ENCODE data around the gene TMEM26. TPM values are rescaled to one million over a fixed set of nuclear protein-coding genes. Genes with fewer than 3 reads are reported as not detected.

Gene TMEM26
- total and polyA plus RNA-seq, 12 donors = 0.06 to 0.88 (median 0.32) TPM

DNA sequence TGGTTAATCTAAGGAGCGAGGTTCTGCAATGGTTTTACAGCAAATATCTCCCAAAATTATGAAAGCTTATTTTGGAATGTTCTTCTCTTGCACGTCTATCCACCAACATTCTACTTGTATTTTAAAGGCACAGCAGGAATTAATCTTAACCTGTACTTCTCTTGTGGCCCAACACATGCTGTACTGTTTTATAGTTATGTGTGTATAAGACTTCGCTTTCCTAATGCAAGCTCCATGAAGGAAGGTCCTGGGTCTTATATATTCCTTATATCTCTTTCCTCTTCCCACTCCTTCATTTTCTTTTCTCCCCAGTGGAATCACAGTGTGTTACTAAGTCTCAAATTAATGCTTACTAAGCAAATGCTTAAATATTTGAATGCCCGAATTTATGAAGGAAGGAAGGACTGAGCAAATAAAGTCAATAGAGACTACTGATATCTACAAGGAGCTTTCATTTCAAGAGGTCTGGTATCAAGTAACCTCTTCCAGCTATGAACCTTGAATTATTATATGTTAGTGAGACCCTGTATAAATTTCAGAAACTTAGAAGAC, 14.0 kb downstream of the TMEM26 start:
- Histone ChIP-seq H3K9me3 (no peaks in the 10 kb centered on the region), H3K36me3 (no peaks in the 10 kb centered on the region), H3K27me3 (no peaks in the 10 kb centered on the region), H3K4me3 (no peak overlapping the region), H3K4me1 (peaks cover 0 to 20% (median 8%) of the 10 kb centered on the region in 9 donors), H3K27ac (peak overlapping the region in 3 of 10 donors; percentile 2 to 53 (median 28))
- TF ChIP-seq, protein P1, sequence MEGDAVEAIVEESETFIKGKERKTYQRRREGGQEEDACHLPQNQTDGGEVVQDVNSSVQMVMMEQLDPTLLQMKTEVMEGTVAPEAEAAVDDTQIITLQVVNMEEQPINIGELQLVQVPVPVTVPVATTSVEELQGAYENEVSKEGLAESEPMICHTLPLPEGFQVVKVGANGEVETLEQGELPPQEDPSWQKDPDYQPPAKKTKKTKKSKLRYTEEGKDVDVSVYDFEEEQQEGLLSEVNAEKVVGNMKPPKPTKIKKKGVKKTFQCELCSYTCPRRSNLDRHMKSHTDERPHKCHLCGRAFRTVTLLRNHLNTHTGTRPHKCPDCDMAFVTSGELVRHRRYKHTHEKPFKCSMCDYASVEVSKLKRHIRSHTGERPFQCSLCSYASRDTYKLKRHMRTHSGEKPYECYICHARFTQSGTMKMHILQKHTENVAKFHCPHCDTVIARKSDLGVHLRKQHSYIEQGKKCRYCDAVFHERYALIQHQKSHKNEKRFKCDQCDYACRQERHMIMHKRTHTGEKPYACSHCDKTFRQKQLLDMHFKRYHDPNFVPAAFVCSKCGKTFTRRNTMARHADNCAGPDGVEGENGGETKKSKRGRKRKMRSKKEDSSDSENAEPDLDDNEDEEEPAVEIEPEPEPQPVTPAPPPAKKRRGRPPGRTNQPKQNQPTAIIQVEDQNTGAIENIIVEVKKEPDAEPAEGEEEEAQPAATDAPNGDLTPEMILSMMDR (IDR thresholded peaks at IDR 0.05) = no peak
- DNase-seq (no peak), ATAC-seq (no peak)
- intact Hi-C loops (cut with DNase I) = loop anchor here in 1 of 10 donors (10.0 kb wide), 1 partner anchor 226 kb away; the partner anchor contains the start of gene CABCOCO1
- WGBS, 2 donors = 65% methylated on average over 4 of the region's 4 CpGs

DNA sequence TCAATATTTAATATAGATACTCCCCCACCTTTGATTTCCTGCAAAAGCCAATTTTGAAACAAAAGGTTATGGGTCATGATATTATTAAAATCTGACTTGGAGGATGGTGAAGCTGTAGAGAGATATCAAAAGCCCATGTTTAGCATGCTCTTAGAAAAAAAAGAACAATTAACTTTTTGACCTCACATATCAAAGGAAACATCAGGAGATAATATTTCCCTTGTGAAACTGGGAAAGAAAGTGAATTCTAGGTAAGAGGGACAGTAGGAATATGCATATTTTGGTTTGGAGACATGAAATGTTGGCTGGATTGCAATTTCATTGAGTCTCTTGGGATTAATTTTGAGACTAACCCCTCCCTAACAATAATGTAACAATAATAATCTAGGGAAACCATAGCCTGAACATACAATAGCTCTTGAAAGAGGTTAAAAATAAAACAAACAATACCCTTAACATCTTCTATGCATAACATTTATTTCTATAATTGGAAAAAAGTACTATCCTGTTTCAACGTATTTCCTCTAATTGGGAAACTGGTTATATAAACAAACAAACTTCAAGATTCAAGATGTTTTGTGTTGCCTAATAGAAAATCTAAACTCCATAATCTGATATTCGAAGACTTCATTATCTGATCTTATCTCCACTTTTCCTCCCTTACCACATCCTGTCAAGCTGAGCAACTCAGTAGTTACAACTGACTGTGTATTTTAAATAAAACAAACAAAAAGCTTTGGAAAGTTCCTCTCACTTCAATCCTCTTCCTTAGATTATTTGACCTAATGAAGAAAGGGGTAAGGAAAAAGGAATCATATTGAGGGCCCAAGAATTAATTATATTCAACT, 14.8 kb downstream of the TMEM26 start:
- intact Hi-C loops (cut with DNase I) = loop anchor here in 1 of 10 donors (10.0 kb wide), 1 partner anchor 226 kb away; the partner anchor contains the start of gene CABCOCO1
- TF ChIP-seq, protein P1 (IDR thresholded peaks at IDR 0.05) = no peak
- peak in 7 of 8 donors; percentile 35 to 86 (median 71) for ATAC-seq
- peak in 1 of 2 donors; percentile 13 for DNase-seq
- 29 to 34% methylated on average over 2 of the region's 2 CpGs for WGBS, 2 donors
- Histone ChIP-seq H3K4me3 (no peak overlapping the region), H3K27me3 (no peaks in the 10 kb centered on the region), H3K9me3 (no peaks in the 10 kb centered on the region), H3K4me1 (peaks cover 0 to 20% (median 8%) of the 10 kb centered on the region in 9 donors), H3K36me3 (no peaks in the 10 kb centered on the region), H3K27ac (peak overlapping the region in 3 of 10 donors; percentile 2 to 53 (median 28))

DNA sequence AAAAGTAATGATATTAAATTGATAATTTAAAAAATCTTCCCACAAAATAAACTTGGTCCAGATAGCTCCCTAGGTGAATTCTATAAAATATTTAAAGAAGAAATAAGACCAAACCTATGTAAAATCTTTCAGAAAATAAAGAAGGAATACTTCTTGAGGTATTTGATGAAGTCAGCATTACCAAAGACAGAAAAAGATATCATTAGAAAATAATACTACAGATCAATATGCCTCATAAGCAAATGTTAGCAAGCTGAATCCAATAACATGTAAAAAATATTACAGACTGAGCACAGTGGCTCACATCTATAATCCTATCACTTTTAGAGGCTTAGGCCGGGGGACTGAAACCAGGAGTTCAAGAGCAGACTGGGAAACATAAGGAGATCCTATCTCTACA, 30.0 kb downstream of the TMEM26 start:
- intact Hi-C loops (cut with DNase I) = no loop called here
- ATAC-seq (no peak), DNase-seq (no peak)
- no peaks in the 10 kb centered on the region for H3K4me1 ChIP-seq
- H3K36me3 ChIP-seq = peaks cover 0 to 10% (median 0%) of the 10 kb centered on the region in 9 donors
- H3K27ac ChIP-seq = no peak overlapping the region
- WGBS, 2 donors = 73 to 75% methylated on average over 1 of the region's 1 CpG
- TF ChIP-seq, protein P1 (IDR thresholded peaks at IDR 0.05) = no peak
- H3K9me3 ChIP-seq = peaks cover 0 to 66% (median 32%) of the 10 kb centered on the region in 11 donors
- H3K4me3 ChIP-seq = no peak overlapping the region
- H3K27me3 ChIP-seq = no peaks in the 10 kb centered on the region

DNA sequence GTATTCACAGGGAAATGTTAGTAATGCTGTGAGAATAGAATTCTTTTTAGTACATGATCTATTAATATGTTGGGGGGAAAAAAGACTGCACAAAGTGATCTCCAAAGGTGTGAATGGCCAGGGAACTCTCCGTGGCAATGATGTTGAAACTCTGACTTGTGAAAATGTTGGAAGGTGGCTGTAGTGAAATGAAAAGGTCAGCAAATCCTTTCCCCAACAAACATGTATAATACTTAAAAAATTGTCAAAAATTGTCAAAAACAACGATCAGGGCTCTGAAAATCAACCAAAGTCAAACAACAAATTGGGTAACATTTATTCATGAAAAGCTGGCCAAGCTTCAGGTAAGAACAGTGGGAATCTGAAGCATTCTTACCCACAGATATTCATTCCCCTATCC, 35.5 kb downstream of the TMEM26 start:
- 56 to 77% methylated on average over 2 of the region's 2 CpGs for WGBS, 2 donors
- no peaks in the 10 kb centered on the region for H3K4me1 ChIP-seq
- H3K36me3 ChIP-seq = no peaks in the 10 kb centered on the region
- DNase-seq (no peak), ATAC-seq (no peak)
- H3K27ac ChIP-seq = no peak overlapping the region
- TF ChIP-seq, protein P1 (IDR thresholded peaks at IDR 0.05) = no peak
- intact Hi-C loops (cut with DNase I) = no loop called here
- no peak overlapping the region for H3K4me3 ChIP-seq
- peaks cover 0 to 40% (median 17%) of the 10 kb centered on the region in 11 donors for H3K9me3 ChIP-seq
- H3K27me3 ChIP-seq = no peaks in the 10 kb centered on the region
